ENCODE data around the gene PKP4.

- TF ChIP-seq, protein P1, sequence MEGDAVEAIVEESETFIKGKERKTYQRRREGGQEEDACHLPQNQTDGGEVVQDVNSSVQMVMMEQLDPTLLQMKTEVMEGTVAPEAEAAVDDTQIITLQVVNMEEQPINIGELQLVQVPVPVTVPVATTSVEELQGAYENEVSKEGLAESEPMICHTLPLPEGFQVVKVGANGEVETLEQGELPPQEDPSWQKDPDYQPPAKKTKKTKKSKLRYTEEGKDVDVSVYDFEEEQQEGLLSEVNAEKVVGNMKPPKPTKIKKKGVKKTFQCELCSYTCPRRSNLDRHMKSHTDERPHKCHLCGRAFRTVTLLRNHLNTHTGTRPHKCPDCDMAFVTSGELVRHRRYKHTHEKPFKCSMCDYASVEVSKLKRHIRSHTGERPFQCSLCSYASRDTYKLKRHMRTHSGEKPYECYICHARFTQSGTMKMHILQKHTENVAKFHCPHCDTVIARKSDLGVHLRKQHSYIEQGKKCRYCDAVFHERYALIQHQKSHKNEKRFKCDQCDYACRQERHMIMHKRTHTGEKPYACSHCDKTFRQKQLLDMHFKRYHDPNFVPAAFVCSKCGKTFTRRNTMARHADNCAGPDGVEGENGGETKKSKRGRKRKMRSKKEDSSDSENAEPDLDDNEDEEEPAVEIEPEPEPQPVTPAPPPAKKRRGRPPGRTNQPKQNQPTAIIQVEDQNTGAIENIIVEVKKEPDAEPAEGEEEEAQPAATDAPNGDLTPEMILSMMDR (IDR thresholded peaks at IDR 0.05 in 2 of 3, conservative IDR thresholded peaks at IDR 0.05 in 1 of 3; ENCODE audit: borderline replicate concordance in 1 of 3, insufficient read depth in 1 of 3, low read depth in 2 of 3, low read length in 2 of 3), result no peak
- no peak for TF ChIP-seq EZH2 (IDR thresholded peaks at IDR 0.05)
- no peak for TF ChIP-seq POLR2A (IDR thresholded peaks at IDR 0.05; ENCODE audit: borderline replicate concordance, extremely low read depth, insufficient read depth, insufficient read length)
- TF ChIP-seq JUND (IDR thresholded peaks at IDR 0.05), result no peak
- no peak for TF ChIP-seq SIN3A (IDR thresholded peaks at IDR 0.05; ENCODE audit: low read depth)
- no peak for TF ChIP-seq RAD21 (IDR thresholded peaks at IDR 0.05; ENCODE audit: low read depth)
- no peak for TF ChIP-seq EZH2phosphoT487 (IDR thresholded peaks at IDR 0.05; ENCODE audit: borderline replicate concordance)
- TF ChIP-seq REST (IDR thresholded peaks at IDR 0.05; ENCODE audit: low read depth), result no peak
- no peak for TF ChIP-seq POLR2AphosphoS5 (IDR thresholded peaks at IDR 0.05; ENCODE audit: low read depth, low read length)
- no peak for TF ChIP-seq YY1 (IDR thresholded peaks at IDR 0.05; ENCODE audit: extremely low read depth, insufficient replicate concordance, low read depth, low read length)
- TF ChIP-seq MAX (IDR thresholded peaks at IDR 0.05), result no peak
- TF ChIP-seq ATF3 (IDR thresholded peaks at IDR 0.05), result no peak
Observed at GRCh38 chr2:158687315-158687714, 230.6 kb downstream of the PKP4 start.

Measured in HCT116 (cell line).